GM15510 (cell line): ENCODE data around the gene CCS.

Experiments used
- POLR2A ChIP-seq: IDR thresholded peaks from 3 replicates; pipeline ENCODE4 v1.6.1; 2011; ENCODE audit warnings: borderline replicate concordance; ENCODE audit not compliant: insufficient read length; ENCODE audit errors: extremely low read depth

CCS gene

DNA sequence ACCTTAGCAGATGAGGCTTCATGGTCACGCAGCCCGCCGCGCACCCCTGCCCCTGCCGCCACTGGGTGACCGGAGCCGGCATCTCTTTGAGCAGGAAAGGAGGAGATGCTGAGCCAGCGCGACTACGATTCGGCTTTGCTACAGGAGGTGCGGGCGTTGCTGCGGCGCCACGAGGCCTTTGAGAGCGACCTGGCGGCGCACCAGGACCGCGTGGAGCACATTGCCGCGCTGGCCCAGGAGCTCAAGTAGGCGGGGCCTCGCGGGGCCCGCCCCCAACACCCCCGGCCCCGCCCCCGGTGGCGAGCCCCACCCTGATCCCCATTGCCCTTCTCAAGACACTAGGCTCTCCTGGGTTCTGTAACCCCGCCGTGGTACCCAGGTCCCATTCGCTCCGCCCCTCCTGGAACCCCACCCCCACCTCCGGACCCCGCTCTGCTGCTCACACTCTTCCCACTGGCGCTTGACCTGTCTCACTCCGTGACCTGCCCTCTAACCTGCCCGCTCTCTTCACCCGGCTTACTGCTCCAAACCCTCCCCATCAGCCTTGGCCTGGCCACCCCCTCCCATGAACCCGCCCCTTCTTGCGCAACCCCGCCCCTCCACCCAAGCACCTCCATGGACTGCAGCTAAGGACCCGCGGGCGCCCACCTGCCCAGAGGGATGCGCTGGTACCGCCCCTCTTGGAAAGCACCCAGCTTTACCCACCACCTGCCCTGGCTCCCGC is 33.7 kb upstream of the CCS start:
- TF ChIP-seq POLR2A = no peak

DNA sequence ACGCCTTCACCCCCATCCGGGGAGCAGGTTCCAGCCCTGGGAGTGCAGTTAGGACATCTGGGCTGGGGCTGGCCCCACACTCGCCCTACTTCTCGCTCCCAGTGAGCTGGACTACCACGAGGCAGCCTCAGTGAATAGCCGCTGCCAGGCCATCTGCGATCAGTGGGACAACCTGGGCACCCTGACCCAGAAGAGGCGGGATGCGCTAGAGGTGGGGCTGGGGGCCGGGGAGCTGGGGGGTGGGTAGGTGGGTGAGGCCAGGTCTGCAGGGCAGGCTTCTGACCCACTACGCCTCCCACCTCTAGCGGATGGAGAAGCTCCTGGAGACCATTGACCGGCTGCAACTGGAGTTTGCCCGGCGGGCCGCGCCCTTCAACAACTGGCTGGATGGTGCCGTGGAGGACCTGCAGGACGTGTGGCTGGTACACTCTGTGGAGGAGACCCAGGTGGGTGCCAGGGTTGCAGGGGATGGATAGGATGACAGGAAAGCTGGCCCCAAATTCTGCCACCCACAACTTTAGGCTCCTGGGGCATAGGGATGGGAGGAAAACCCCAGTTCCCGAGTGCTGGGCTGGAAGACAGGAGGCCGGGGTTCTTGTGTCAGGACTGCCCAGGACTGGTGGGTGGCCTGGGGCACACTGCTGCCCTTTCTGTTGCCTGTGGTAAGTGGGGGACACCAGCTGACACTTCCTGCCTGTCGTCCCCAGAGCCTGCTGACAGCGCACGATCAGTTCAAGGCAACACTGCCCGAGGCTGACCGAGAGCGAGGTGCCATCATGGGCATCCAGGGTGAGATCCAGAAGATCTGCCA is 32.9 kb upstream of the CCS start:
- TF ChIP-seq POLR2A = no peak

- TF ChIP-seq POLR2A = no peak
Measured at GRCh38 chr11:66561178-66561974, 31.6 kb upstream of the CCS start.

- TF ChIP-seq POLR2A = no peak
Measured at GRCh38 chr11:66561975-66562248, 31.1 kb upstream of the CCS start.

DNA sequence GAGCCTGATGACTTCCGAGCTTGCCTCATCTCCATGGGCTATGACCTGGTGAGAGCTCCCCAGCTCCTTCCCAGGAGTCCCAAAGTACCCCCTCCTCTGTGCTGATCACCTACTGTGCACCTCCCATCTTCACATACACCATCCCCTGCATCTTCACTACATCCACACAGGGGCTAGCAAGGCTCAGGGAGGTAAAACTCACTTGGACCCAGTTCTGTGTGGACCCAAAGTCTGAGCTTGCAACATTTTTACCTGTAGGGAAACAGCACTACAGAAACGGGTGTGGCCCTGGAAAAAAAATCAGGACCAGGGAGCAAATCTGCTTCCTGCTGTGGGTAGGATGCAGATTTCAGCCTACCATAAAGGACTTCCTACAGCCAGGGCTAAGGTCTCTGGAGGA is 30.7 kb upstream of the CCS start:
- TF ChIP-seq POLR2A = no peak

GRCh38 chr11:66562907-66563583 is 29.9 kb upstream of the CCS start:
- no peak for TF ChIP-seq POLR2A

DNA sequence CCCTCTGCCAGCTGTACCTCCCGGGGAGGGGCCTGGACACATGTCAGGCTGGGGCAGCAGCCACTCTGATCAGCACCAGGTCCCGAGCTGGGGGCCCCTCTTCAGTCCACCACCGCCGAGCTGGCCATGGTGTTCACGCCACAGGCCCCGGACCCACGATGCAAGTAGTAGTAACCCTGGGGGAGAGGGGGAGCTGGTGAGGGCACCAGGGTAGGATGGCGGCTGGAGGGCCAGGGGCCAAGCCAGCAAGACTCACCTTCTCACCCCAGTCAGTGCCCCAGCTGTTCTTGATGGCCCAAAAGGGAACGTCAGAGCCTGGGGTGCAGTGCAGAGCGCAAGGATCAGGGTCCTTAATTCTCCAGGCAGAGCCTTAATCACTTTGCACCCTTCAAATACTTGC is 29.2 kb upstream of the CCS start:
- TF ChIP-seq POLR2A = no peak

DNA sequence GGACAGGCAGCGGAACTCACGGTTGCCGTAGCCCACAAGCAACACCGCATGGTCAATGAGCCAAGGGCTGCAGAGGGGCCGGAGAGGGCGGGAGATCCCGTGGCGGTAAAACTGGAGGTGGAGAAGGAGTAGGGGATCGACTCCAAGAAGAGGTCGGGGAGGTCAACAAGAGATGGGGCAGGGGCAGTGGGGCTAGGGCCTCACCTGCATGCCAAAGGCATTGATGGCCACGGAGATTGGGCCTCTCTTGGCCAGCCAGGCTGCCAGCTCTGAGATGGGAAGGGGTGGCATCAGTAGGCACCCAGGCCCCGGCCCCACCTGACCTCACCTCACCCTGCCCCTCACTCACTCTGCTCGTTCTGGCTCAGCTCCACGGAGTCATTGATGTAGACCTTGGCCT is 28.4 kb upstream of the CCS start:
- no peak for TF ChIP-seq POLR2A

DNA sequence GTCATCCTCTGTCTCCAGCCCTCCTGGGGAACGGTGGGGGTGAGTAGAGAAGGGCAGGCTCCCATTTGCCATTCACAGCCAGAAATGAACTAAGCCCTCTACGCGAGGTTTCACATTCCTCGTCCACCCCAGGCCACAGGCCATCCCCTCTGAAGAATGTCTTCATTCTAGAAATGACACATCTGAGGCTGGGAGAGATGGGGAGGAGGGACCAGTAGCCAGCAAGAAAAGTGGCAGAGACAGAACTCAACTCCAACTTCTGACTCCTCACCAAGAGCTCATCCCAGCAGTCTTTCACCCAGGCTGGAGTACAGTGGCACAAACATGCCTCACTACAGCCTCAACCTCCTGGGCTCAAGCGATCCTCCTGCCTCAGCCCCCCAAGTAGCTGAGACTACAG is 28.0 kb upstream of the CCS start:
- no peak for TF ChIP-seq POLR2A

DNA sequence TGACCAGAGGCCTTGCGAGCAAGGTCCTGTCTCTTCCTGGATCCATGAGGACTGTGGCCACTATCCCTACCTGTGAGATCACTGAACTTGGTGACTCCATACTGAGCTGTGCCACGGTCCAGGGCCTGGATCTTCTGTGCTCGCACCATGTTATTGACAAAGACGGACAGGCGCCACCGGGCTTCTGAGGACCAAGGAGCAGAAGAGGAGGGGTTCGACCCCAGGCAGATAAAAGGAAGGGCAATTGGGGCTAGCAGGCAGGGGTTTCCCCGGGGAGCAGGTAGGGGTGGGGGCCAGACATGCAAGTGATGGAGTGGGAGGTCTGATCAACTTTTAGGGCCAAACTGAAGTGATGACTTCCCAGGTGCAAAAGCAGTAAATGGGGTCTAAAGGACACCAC is 26.8 kb upstream of the CCS start:
- no peak for TF ChIP-seq POLR2A

DNA sequence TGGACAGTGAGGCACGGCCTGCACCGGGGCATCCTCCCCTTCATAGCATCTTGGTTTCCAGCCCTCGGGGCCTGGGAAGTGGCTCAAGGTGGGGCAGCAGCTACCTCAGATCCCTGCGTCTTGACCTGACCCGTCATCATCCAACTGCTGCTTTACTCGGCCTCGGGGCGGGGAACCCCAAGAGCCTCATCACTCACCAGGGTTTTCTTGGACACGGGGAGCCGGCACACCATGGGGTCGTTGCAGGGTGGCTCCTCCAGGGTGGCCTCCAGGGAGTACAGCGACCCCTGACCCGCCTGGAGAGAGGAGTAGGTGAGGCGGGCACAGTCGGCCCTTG is 25.2 kb upstream of the CCS start:
- TF ChIP-seq POLR2A = no peak

- TF ChIP-seq POLR2A = no peak
Measured at GRCh38 chr11:66568124-66568916, 24.7 kb upstream of the CCS start, which contains the start of gene CTSF. Gene CTSF, minus strand, starts transcription at chr11:66568606. Its CDS starts 120 bp downstream, at chr11:66568486.

- no peak for TF ChIP-seq POLR2A
Measured at GRCh38 chr11:66569076-66569475, 23.9 kb upstream of the CCS start.
